ENCODE data around the gene RAD51C.

DNA sequence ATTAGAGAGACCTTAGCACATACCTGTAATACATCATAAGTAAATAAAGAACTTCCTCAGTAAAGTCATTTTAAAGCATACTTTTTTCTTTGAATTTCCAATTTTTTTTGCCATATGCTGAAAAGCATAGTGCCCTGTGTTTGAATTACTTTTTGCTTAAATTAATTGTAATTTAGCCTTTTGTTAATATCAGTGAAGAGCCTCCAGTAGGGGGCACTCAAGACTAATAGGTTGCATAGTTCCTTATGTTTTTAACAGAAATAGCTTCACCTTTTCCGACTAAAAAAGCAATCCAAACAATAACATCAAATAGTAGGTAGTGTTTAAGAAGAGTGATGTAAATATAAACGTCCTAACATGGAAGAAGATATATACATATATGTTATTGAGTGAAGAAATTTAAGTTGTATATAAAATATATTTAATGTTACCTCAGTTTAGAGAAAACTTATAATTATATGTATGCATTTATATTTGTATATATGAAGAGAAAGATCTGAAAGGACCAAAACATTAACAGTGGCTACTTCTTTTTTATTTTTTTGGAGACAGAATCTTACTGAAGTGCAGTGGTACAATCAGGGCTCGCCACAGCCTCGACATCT lies 18.6 kb downstream of the RAD51C start:
- peak; percentile 87 to 94 for TF ChIP-seq RAD21 (CRISPR knock-in tag; conservative IDR thresholded peaks at IDR 0.05 in 1 of 2, IDR thresholded peaks at IDR 0.05 in 1 of 2)
- no peak for TF ChIP-seq MED1 (CRISPR knock-in tag; IDR thresholded peaks at IDR 0.05; ENCODE audit: borderline replicate concordance)
- peak; percentile 51 for TF ChIP-seq DACH1 (IDR thresholded peaks at IDR 0.05; ENCODE audit: partially characterized antibody)
- TF ChIP-seq, protein P1, sequence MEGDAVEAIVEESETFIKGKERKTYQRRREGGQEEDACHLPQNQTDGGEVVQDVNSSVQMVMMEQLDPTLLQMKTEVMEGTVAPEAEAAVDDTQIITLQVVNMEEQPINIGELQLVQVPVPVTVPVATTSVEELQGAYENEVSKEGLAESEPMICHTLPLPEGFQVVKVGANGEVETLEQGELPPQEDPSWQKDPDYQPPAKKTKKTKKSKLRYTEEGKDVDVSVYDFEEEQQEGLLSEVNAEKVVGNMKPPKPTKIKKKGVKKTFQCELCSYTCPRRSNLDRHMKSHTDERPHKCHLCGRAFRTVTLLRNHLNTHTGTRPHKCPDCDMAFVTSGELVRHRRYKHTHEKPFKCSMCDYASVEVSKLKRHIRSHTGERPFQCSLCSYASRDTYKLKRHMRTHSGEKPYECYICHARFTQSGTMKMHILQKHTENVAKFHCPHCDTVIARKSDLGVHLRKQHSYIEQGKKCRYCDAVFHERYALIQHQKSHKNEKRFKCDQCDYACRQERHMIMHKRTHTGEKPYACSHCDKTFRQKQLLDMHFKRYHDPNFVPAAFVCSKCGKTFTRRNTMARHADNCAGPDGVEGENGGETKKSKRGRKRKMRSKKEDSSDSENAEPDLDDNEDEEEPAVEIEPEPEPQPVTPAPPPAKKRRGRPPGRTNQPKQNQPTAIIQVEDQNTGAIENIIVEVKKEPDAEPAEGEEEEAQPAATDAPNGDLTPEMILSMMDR (IDR thresholded peaks at IDR 0.05 in 2 of 3, conservative IDR thresholded peaks at IDR 0.05 in 1 of 3; ENCODE audit: insufficient read depth in 2 of 3, low read depth in 1 of 3, low read length in 3 of 3): peak in 2 of 3 experiments; percentile 57 to 85; a peak in 4 of 6 replicates

Data from K562 (cell line).